Nucleus accumbens (tissue), 56 donors: ENCODE measurements around the gene STARD10.

Experiments used
- DNase-seq, 56 donors: peaks; one replicate each; lab custom pipeline; 2025; lab: John Stamatoyannopoulos, UW

STARD10 gene

DNA sequence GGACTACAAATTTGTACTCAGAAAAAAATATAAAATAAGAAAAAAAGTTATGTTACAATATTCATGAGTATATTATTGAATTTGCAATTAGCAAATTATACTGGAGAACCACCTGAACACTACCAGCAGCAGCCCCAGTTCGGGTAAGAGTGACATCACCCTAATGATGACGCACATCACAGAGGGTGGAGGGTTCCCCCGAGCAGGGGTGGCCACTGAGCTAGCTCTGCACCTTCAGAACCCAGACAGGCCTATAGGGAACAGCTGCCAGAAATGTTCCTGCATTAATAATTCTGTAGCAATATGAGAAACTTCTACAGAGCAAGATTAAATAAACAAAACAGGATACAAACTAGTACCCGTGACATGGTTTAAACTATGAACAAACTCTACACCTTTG is 24.2 kb downstream of the STARD10 start:
- DNase-seq = no peak

DNA sequence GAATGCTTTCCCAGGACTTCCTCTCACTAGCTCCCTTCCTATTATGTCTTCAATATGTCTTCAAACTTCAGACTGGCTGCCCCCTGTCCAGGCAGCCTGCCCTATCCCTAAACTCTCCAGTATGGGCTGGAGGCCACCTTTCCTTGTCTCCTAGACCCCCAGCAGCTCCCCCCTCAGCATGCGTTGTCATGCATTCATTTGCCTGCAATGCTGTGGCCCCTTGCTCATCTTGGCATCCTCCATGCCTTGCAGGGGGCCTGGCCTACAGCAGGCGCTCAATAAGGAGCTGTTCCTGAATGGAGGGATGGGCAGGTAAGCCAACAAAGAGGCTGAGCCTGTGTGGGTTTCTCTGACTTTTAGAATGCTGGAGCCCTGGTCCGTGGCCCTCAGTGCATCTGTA is 25.3 kb downstream of the STARD10 start:
- DNase-seq = no peak

DNA sequence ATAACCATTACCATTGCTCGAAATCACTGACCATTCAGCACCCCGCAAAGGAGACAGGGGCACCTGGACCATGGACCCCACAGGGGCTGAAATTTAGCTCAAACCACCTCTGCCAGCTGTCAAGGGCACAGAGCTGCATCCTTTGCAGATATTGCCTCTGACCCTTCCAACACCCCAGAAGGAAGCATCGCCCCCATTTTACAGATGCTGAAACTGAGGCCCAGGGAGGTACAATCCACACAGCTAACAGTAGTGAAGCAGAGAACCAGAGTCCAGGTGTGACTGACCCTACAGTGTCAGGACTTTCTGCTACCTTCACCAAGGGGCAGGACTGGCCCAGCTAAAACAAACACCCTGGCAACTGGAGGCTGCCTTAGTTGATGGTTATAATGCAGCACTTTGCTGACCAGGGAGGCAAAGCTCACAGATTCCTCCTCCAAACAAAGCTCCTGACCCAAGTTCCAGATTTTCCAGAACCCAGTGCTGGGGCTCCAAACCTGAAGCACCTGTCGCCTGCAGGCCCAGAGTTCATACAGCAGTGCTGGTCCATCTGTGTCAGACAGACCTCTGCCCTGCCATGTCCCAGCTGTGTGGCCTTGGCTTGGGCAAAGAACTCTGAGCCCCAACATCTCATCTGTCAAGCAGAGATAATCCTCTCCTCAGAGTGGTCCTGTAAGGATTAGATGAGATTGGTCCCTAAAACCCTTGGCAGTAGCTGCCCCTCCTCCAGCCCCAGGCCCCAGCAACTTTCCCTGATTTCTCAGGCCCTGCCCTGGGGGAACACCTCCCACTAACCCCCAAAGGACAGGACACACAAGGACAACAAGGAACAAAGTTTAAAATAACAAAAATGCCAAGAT is 26.4 kb downstream of the STARD10 start:
- no peak for DNase-seq

DNA sequence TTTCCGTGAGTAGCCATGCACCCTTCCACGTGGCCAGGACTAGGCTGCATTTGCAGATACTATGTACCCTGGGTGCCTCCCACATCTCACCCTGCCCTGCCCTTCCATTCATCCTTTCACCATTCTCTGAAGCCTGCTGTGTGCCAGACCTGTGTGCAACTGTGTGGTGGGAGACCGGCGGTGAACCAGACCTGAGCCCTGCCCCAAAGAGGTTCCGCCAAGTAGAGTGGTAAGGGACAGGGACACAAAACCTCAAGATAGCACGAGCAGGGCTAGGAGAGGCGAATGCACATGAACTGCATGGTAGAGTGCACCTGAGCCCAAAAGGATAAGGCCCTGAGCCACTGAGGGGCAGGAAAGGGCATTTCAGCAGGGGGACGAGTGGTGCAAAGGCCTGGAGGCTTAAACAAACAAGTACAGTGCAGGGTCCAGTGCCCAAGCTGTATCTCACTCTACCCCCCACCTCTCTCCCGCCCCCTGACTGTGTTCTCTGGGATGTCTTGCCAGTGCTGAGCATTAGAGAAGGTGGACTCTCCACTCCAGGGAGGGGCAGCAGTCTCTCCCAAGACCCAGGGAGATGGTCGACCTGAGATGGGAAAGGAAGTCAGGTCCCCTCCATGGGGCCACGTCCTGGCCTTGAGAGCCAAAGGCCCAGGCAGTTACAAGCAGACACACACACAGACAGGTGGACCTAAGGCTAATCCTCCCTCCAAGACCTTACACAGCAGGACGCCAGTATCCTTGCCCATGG is 27.5 kb downstream of the STARD10 start:
- DNase-seq = no peak

DNA sequence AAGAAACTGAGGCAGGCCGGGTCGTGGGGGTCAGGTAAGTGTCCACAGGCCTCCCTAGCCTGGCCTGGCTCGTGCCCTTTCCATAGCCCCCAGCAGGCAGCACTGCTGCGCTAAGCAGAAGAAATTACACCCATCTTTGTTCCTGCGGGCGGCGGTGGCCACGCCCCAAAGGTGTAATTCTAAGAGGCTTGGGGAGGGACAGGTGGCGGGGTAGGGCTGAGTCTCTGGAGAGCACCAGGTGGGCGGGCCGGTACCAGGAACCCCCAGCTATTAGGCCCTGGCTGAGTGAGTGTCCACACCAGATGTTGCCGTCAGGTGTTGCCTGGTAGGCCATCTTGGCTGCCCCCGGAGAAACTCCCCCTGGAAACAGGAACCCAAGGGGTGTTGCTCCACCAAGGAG is 29.3 kb downstream of the STARD10 start:
- DNase-seq = no peak

DNA sequence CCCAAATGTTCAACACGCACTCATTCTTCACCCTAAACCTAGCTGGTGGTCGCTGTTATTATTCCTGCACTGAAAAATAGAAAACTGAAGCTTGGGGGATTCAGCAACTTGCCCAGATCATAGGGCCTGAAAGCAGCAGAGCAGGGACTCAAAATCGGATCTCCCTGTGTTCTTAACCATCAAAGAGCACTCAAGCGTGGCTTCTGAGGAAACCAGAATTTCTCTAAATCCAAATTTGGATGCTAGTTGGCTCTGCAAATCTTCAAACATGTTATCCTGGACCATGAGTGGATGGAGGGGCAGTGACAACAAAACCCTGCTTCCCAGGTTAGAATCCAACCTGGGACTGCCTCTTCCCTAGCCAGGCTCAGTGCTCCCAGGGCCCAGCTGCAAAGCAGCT is 30.0 kb downstream of the STARD10 start:
- DNase-seq = no peak

DNA sequence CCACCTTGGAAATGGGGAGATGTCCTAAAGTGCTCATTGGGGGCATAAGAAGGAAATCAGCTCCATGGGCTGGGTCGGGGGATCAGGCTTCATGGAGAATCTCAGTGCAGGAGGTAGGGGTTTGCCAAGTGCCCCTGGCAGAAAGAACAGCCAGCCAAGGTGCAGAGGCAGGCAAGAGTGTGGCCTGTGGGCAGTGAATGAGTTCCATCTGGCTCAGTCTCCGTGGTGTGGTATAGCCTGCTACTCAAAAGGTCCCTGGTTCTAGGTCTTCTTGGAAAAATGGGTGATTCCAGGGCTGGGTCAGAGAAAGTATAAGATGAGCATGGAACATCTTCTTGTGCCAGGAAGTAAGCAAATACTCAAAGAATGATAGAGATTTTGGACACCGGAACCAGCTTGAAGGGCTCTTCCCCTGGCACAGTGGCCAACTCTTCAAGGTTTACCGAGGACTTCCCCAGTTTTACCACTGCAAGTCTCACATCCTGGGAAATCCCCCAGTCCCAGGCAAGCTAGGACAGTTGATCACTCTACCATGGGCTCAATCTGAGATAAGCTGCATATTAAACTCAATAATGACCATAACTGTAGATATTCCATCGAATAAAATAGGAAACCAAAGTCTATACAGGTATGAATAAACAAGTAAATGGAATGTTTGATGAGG is 31.1 kb downstream of the STARD10 start:
- DNase-seq = no peak

DNA sequence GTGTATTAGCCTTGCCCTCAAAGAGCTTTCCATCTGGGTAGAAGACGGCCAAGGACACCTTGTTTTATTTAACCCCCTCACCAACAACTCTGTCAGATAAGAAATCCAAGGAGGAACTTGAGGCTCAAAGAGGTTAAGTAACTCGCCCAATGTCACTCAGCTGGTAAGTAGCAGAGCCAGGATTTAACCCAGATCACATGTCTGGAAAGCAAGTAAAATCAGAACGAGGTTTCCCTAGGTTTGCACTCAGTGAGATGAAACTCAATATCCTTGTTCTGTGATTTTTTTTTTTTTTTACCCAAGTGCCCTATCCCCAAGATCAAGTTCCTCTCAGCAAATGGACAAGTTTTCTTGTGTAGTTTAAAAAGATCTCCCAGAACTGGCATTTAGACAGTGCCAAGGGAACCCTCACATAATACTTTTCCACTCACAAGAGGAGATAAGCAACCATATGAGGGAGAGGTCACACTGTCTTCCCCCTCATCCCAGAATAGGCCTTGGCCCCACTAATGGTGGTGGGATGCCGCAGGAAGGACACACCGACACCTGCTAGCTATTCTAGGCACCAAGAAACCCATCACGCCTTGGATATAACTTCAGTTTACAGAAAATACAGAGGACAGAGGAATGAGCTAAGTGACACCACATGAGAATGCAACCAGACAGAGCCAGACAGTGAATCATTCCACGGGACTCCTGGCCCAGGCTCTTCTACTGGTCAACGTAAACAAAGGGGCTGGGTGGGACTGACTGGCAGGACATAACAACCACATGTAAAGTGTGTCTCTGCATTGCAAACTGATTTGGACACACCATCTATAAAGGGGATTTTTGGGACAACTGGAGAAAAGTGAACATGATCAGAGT is 33.1 kb downstream of the STARD10 start:
- DNase-seq = no peak

DNA sequence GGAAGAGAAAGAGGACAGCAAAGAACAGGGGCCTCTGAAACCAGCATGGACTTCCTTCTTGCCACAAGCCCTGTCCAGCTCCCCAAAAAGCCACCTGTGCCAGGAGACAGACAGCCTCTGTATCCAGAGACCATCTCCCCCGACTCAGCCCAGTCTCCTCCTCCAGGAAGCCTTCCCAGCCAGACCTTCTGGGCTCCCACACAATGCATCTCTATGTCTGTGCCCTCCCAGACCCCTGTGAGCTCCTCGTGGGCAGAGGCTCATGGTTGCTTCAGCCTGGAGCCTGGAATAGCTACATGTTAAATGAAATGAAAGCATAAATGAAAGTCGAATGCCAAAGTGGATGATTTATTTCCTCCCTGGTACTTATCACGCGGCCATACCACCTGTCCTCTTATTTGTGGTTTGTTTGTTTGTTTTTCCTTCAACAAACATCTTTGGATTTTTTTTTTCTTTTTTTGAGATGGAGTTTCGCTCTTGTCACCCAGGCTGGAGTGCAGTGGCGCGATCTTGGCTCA is 34.3 kb downstream of the STARD10 start:
- no peak for DNase-seq

DNA sequence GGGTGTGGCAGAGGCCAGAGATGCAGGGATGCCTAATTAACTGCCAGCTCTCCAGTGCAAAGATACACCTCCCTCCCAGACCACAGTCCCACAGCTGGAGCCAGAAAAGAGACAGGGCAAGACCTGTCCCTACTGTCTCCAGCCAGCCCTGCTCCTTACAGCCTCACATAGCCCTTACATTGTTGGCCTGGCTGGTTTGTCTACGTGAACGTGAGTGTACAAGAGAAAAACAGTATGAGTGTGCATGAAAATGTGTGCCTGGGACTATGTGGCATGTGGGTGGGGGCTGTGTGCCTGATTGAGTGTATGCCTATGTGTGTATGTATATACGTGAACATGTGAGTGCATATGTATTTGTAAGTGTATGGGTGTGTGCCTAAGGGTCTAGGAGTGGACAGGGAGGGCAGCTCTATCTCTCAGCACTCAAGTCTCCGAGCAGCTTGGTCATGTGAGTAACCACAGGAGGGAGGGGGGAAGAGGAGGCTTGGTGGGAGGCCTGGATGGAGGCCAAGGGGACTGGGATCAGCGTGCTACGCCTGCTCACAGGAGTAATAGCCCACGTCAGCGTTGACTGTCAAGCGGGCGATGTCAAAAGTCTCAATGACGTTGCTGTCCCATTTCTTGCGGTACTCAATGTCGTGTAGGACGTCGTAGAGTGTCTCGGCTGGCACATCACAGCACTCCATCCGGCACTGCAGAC is 35.0 kb downstream of the STARD10 start:
- DNase-seq = peak in 5 of 56 donors; percentile 31 to 66 (median 44)

DNA sequence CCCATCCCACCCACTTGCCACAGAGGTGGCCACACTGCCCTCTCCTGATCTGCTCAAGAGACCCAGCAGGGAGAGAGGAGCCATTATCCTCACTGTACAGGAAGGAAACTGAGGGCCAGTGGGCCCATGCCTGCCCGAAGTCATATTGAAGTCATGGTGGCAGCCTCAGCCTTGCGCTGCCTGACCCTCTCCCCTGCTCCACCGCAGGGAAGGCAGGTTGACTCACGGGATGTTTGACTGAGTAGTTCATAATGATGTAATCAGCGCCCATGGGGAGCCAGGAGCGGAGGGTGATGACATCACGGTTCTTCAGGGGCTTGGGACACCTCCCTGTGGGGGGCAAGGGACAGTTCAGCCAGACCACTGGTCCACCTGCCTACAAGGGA is 35.5 kb downstream of the STARD10 start:
- DNase-seq = no peak

DNA sequence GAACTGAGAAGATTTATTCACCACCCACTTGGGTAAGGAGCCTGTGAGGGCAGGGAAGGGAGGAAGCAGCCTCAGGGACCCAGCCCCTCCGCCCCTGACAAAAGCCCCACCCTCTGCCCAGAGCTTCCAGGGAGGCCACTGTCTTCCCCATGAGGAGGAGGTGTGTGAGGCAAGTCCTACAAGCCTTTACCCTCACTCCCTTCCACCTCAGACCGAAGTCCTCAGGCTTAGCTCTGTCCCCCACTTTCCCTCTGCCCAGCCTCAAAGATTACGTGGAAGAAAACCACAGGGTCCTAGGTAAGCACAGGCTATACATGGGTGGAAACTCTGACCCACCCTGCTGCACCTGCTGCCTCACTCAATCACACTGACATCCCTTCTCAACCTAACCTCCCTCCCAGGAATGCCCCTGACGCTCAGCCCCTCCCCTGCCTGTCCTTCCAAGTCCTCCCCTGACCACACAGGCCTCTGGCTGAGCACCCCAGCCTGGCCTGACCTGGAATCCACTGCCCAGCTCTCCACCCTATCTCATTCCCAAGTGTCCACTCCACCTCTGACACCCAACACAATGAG is 38.0 kb downstream of the STARD10 start:
- DNase-seq = no peak

DNA sequence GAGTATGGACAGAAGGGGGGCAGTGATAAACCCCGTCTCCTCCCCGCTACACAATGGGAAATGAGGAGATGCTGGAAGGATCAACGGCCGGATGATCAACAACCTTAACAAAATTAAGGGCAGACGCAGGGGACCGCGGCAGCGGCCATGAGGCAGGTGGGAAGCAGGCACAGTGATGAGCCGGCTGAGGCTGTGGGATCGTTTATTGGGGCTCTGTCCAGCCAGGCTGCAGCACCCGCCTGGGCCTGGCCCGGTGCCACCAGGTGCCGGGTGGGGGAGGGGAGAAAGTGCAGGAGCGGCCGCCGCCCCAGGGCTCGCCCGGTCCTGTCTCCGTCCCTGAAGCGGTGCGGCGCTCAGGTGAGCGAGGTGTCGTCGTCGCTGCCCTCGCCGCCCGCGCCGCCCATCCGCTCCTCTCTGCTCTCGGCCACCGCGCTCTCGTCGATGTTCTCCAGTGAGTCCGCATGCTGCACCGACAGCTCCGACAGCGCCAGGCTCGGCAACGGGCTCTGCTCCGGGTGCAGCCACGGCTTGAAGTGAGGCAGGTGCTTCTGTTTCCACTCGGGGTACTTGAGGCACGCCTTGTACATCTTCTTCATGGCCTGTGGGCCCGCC is 39.2 kb downstream of the STARD10 start:
- DNase-seq = no peak

DNA sequence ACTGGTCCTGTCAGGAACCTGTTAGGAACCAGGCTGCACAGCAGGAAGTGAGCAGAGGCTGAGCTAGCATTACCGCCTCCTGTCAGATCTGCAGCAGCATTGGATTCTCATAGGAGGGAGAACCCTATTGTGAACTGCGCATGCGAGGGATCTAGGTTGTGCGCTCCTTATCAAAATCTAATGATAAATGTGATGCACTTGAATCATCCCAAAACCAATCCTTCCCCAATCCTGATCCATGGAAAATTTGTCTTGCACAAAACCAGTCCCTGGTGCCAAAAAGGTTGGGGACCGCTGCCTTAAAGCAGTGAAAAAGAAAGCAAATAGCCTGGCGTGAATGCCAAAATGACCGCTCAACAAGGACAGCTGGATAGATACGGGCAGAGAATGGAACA is 39.7 kb downstream of the STARD10 start:
- DNase-seq = no peak

DNA sequence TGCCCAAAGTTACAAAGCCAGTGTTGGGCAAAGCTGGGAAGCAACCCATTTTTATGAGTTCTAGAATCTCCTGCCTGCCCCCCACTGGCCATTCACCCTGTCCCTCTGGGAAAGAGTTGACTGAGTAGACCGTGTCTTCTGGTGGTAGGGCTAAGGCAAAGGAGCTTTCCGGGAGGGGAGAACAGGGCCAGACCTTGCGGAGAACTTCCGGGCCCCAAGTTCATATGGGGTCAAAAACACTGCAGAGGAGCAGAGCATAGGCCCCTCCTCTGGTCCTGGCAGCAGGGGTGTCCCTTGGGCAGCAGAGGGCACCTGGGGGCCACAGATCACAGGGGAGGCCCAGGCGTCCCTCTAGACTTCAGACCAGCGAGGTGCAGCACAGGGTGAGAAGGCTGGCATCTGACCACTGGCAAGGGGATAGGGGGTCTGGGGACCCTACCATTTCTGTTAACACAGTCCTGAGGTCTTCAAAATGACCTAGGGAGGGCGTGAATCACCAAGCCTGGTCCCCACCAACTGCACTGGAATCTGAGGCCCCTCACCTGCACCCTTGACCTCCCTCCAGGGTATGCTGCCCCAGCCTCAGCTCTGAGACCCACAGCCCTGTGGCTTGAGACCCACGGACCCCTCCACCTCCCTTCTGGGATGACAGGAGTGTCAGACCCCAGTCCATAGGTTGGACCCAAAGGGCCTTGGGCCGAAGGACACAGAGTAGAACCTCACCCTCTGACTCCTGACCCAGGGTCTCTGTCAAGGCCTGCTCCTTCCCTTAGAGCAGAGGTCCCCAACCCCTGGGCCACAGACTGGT is 40.3 kb downstream of the STARD10 start:
- DNase-seq = peak in 16 of 56 donors; percentile 17 to 60 (median 43)

DNA sequence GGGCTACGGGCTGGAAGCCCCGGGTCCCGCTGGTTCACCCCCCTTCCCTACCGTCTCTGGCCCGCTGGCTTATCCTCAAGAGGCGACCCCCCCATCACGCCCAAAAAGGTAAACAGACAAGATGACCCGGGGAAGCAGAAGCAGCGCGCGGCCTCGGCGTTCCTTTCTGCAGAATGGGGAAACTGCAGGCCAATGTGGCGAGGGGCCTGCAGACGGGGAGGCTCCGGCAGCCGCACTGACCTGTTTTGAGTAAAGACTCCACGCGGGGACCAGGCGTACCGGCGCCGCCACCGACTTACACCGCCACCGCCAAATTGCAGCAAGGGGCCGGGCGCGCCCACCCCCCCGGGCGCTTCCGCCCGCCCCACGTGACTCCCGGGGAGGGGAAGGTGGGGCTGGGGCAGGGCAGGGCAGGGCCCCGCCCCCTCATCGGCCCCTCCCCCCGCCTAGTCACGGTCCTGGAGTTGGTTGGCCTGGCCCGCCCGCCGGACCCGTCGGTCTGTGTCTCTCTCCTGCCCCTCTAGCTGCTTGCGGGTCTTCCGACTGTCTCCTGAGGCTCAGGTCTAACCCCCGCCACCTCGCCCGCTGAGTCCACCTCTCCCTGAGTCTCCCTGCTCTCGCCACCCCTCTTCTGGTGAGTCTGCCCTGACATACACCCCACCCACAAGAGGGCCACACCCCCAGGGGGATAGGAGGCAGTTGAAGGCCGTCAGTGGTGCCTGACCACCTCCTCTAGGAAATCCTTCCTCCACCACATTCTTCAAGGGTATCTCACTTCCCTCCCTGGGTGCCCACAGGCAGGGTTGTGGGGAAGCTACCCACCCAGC is 41.5 kb downstream of the STARD10 start, which contains the start of gene ARAP1:
Gene ARAP1 (minus strand): TSS at position 321 of the 827 bp plus-strand sequence. CDS start 25,280 bp downstream, outside the sequence.
- DNase-seq = peak in 49 of 56 donors; percentile 32 to 87 (median 67)
